ENCODE measurements around the gene KRTAP23-1.

The KRTAP23-1 gene

GRCh38 chr21:30305136-30305535 is 43.3 kb downstream of the KRTAP23-1 start:
- DNase-seq: no peak
